GM19397 (cell line): ENCODE data around the gene MPO.

ENCODE experiments used
- ATAC-seq: cut with Tn5 transposase; IDR thresholded peaks from one replicate; pipeline ENCODE4 v1.9.1; 2021; ENCODE audit warnings: mild to moderate bottlenecking, moderate library complexity; ENCODE audit not compliant: unreplicated experiment

The MPO gene

GRCh38 chr17:58242171-58242784 lies 38.5 kb downstream of the MPO start:
- ATAC-seq, result no peak

DNA sequence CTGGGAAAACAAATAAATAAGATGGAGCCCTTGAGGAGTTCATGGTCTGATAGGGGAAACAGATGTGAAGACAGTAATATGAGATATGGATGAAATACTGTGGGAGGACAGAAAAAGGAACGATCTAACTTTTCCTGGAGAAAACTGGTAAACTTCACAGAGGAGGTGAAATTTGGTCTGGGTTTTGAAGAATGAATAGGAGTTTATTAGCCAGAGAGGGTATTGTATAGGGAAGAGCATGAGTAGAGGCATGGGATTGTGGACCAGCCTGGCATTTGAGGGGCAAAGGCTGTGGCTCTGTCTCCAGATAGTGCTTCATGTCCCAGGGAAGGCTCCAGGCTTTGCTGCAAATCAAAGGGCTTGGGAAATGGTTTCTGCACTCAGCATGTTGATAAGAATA lies 40.7 kb downstream of the MPO start:
- no peak for ATAC-seq

DNA sequence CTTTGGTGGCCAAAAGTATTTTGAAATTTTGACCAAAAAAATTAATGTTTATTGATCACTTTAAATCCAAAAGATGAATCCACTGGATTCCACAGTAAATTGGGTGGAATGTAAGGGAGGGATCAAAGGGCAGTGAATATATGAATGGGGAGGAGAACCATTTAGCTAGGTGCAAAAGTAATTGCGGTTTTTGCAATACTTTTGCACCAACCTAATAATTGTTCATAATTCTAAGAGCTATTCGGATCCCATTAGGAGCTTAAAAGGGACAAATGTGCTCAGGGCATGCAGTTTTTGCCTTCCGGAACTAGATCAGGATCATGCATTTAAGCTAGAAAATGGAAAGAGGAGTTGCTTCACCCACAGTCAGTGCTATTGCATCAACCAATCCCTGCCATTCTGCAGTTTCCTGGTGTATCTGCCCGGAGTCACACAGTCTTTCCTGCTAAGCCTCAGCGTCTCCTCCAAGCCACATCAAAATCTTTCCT lies 42.5 kb downstream of the MPO start, which contains the start of gene LPO:
Gene LPO, plus strand, starts transcription at position 438 of the 488 bp plus-strand sequence. CDS start 4,396 bp downstream, outside the sequence.
- ATAC-seq, result no peak

GRCh38 chr17:58236394-58236793 lies 44.3 kb downstream of the MPO start:
- ATAC-seq, result no peak

DNA sequence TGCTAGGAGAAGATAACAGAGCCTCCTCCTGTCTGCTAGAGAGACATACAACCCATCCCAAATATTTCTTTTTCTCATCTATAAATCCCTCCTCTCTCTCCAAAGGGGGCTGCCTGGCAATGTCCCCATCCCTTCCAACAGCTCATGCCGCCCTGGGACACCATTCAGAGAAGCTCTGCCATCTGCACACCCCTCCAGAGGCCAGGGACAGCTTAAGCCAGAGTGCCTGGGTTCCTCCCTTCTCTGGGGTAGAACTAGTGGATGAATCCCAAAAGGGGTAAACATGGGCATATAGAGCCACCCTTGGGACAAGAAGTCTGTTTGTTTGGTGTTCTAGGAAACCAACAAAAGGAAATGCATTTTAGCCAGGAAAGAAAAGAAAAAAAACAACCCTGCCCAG lies 44.9 kb downstream of the MPO start:
- ATAC-seq, result no peak

- no peak for ATAC-seq
Measured at GRCh38 chr17:58234512-58234911, 46.2 kb downstream of the MPO start.

GRCh38 chr17:58233543-58233942 lies 47.2 kb downstream of the MPO start:
- ATAC-seq, result peak; percentile 48

GRCh38 chr17:58232707-58233156 lies 48.0 kb downstream of the MPO start:
- ATAC-seq, result peak; percentile 82

- no peak for ATAC-seq
Measured at GRCh38 chr17:58231641-58232040, 49.1 kb downstream of the MPO start.

GRCh38 chr17:58229881-58230280 lies 50.9 kb downstream of the MPO start:
- no peak for ATAC-seq

GRCh38 chr17:58229384-58229783 lies 51.4 kb downstream of the MPO start:
- no peak for ATAC-seq

- no peak for ATAC-seq
Measured at GRCh38 chr17:58228679-58229078, 52.1 kb downstream of the MPO start.

GRCh38 chr17:58227733-58228132 lies 53.0 kb downstream of the MPO start:
- ATAC-seq, result no peak

- no peak for ATAC-seq
Measured at GRCh38 chr17:58224315-58224714, 56.4 kb downstream of the MPO start.
